ENCODE results near the gene NR1H4.
"Not testable (repeated sequence)": the region's sequence is repeated elsewhere in the genome, so short reads cannot be mapped to it uniquely, and the experiment has no call there.

The NR1H4 gene

GRCh38 chr12:100473716-100474150 lies at the start of gene NR1H4:
Gene NR1H4, plus strand, starts transcription at chr12:100473866. Its CDS starts 19,458 bp downstream, at chr12:100493324.
- no peak for DNase-seq

GRCh38 chr12:100426145-100426544 lies 47.5 kb upstream of the NR1H4 start:
- no peak for DNase-seq

GRCh38 chr12:100427078-100427477 lies 46.6 kb upstream of the NR1H4 start:
- DNase-seq = no peak

GRCh38 chr12:100430251-100430650 lies 43.4 kb upstream of the NR1H4 start:
- not testable (repeated sequence) for DNase-seq

GRCh38 chr12:100433701-100434100 lies 40.0 kb upstream of the NR1H4 start:
- DNase-seq = no peak

- no peak for DNase-seq
Observed at GRCh38 chr12:100434177-100434576, 39.5 kb upstream of the NR1H4 start.

GRCh38 chr12:100435957-100436356 lies 37.7 kb upstream of the NR1H4 start:
- no peak for DNase-seq

- no peak for DNase-seq
Observed at GRCh38 chr12:100437038-100437841, 36.4 kb upstream of the NR1H4 start.

GRCh38 chr12:100439797-100440196 lies 33.9 kb upstream of the NR1H4 start:
- no peak for DNase-seq

- DNase-seq = no peak
Observed at GRCh38 chr12:100442403-100442802, 31.3 kb upstream of the NR1H4 start.

- DNase-seq = no peak
Observed at GRCh38 chr12:100443434-100443833, 30.2 kb upstream of the NR1H4 start.

GRCh38 chr12:100445081-100445481 lies 28.6 kb upstream of the NR1H4 start:
- no peak for DNase-seq

GRCh38 chr12:100447381-100447780 lies 26.3 kb upstream of the NR1H4 start:
- no peak for DNase-seq

- DNase-seq = no peak
Observed at GRCh38 chr12:100448656-100449055, 25.0 kb upstream of the NR1H4 start.

GRCh38 chr12:100450735-100451134 lies 22.9 kb upstream of the NR1H4 start:
- DNase-seq = no peak

GRCh38 chr12:100453951-100454350 lies 19.7 kb upstream of the NR1H4 start:
- DNase-seq = no peak

GRCh38 chr12:100455896-100456295 lies 17.8 kb upstream of the NR1H4 start:
- no peak for DNase-seq

GRCh38 chr12:100458191-100458590 lies 15.5 kb upstream of the NR1H4 start:
- no peak for DNase-seq

GRCh38 chr12:100460702-100461101 lies 13.0 kb upstream of the NR1H4 start:
- no peak for DNase-seq

GRCh38 chr12:100461330-100461973 lies 12.2 kb upstream of the NR1H4 start:
- no peak for DNase-seq

GRCh38 chr12:100463661-100464060 lies 10.0 kb upstream of the NR1H4 start:
- no peak for DNase-seq

- DNase-seq = no peak
Observed at GRCh38 chr12:100464529-100464928, 9.1 kb upstream of the NR1H4 start.

- DNase-seq = no peak
Observed at GRCh38 chr12:100468126-100468525, 5.5 kb upstream of the NR1H4 start.

GRCh38 chr12:100472325-100472724 lies 1.3 kb upstream of the NR1H4 start:
- DNase-seq = no peak
